ENCODE measurements around the gene WDR89.

The WDR89 gene, protein sequence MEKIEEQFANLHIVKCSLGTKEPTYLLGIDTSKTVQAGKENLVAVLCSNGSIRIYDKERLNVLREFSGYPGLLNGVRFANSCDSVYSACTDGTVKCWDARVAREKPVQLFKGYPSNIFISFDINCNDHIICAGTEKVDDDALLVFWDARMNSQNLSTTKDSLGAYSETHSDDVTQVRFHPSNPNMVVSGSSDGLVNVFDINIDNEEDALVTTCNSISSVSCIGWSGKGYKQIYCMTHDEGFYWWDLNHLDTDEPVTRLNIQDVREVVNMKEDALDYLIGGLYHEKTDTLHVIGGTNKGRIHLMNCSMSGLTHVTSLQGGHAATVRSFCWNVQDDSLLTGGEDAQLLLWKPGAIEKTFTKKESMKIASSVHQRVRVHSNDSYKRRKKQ

DNA sequence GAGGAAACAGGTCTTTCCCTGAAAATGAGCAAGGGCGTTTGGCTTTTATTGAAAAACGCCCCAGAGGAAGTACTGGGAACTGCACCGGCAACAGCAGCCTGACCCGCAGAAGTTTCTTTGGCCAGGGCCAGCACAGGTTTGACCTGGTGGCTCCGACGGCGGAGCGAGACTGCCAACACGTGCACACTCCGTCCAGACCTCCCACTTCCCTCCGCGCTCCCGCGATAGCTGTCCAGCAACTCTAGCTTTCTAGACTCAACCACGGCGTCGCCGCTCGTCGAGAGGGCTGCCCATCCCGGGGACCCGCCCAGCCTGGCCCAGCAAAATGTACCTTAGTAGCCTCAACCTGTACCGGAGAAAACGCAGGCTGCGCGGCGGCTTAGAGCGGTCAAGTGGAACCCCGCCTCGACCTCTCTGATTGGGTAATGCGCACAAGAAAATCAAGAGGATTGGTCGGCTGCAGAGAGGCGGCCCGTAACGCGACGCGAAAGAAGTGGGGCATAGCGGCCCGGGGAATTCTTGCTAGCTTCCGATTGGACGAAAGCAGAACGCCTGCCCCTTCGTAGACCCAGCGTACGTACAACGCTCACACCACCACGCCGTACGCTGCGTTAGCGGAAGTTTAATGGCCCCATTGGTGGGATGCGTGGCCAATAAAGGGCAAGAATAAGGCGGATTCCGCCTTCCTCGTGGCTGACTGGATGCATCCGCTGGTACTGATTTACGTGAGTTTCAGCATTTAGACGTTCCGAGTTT lies at the start of gene WDR89:
WDR89 (minus strand) TSS at position 399 of the 756 bp plus-strand sequence. CDS start 41,929 bp downstream, outside the sequence.
- Histone ChIP-seq H3K4me1 (ENCODE audit: control insufficient read depth, insufficient read depth, low read length) (peaks cover 3% of the 10 kb centered on the region), H3K9ac (ENCODE audit: low read length) (peak within 1 kb of the TSS; percentile 28), H3K27ac (ENCODE audit: low read depth, low read length) (peak within 1 kb of the TSS; percentile 97), H3K36me3 (ENCODE audit: control insufficient read depth, insufficient read depth, low read length) (no peaks in the 10 kb centered on the region), H3K4me3 (ENCODE audit: low read length) (peak within 1 kb of the TSS; percentile 90), H3K27me3 (ENCODE audit: control insufficient read depth, insufficient read depth, low read length) (no peaks in the 10 kb centered on the region)

DNA sequence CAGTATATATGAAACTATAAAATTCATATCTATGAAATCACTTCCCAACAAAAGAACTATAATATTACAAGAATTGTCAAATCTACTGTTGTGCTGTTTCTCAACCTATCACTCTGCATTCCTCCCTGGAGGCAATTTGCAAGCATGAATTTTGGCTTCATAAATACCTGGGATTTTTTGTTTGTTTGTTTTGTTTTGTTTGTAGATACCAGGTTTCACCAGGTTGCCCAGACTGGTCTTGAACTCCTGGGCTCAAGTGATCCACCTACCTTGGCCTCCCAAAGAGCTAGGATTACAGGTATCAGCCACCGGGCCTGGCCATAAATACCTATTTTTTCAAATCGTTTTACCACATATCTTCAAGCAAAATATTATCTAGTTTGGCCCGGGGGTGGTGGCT lies 47.5 kb upstream of the WDR89 start:
- no peak overlapping the region for H3K4me3 ChIP-seq (ENCODE audit: low read length)
- H3K27me3 ChIP-seq (ENCODE audit: control insufficient read depth, insufficient read depth, low read length): no peaks in the 10 kb centered on the region
- H3K27ac ChIP-seq (ENCODE audit: low read depth, low read length): no peak overlapping the region
- H3K4me1 ChIP-seq (ENCODE audit: control insufficient read depth, insufficient read depth, low read length): no peaks in the 10 kb centered on the region
- H3K36me3 ChIP-seq (ENCODE audit: control insufficient read depth, insufficient read depth, low read length): no peaks in the 10 kb centered on the region
- H3K9ac ChIP-seq (ENCODE audit: low read length): no peak overlapping the region

DNA sequence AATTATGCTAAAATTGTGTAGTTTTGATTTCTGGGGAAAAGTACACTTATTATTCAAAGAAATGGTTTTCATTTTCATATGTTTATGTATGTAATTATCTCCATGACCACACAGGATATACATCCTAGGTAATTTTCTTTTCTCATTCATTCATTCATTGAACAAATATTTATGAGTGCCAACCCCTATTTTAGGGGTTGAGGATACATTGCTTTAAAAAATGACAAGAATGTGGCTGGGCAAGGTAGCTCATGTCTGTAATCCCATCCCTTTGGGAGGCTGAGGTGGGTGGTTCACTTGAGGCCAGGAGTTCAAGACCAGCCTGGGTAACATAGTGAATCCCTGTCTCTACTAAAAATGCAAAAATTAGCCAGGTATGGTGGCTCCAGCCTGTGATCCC lies 45.3 kb upstream of the WDR89 start:
- H3K9ac ChIP-seq (ENCODE audit: low read length): no peak overlapping the region
- H3K4me1 ChIP-seq (ENCODE audit: control insufficient read depth, insufficient read depth, low read length): no peaks in the 10 kb centered on the region
- no peaks in the 10 kb centered on the region for H3K27me3 ChIP-seq (ENCODE audit: control insufficient read depth, insufficient read depth, low read length)
- H3K4me3 ChIP-seq (ENCODE audit: low read length): no peak overlapping the region
- H3K36me3 ChIP-seq (ENCODE audit: control insufficient read depth, insufficient read depth, low read length): no peaks in the 10 kb centered on the region
- no peak overlapping the region for H3K27ac ChIP-seq (ENCODE audit: low read depth, low read length)

DNA sequence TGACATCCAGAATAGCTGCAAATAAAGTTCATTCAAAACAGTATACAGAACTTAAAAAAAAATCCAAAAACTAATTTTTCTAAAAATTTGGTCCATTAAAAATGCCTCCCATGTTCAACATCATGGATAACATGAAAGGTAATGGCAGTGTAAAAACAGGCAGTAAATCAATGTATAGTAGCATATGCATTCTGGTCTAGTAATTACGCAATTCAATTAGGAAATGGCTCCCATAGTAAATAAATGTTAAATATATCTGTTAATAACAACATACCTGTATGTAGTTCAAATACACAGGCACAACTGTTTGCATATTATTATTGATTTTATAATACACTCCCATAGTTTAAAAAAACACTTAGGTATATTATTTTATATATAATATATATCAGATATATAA lies 43.7 kb upstream of the WDR89 start:
- H3K4me1 ChIP-seq (ENCODE audit: control insufficient read depth, insufficient read depth, low read length): no peaks in the 10 kb centered on the region

DNA sequence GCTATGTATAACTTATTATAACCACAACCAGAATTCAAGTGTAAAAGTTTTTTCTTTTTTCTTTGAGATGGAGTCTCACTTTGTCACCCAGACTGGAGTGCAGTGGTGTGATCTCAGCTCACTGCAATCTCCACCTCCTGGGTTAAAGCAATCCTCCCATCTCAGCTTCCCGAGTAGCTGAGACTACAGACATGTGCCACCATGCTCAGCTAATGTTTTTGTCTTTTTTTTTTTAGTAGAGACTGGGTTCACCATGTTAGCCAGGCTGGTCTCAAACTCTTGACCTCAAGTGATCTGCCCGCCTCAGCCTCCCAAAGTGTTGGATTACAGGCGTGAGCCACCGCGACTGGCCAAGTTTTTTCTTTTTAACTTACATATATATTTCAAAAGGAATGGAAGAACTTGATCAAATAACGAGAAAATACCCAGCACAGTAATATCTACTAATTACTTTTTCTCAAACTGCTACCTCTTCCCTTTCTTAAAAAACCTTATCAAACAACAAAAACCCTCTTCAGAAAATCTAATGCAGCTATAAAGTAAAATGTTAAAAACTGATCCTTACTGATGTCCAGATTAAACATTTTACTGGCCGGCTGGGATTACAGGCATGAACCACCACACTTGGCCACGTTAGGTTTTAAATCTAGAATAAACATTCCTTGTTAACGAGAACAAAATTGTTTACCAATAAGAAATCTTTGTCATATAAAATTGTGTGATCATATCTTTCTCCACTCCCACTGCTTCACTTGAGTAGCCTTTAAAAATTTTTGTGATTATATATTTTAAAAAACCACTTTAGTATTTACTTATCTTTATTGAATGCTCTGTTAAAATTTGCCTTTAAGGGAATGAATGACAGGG lies 41.3 kb upstream of the WDR89 start:
- no peak overlapping the region for H3K4me3 ChIP-seq (ENCODE audit: low read length)
- no peaks in the 10 kb centered on the region for H3K4me1 ChIP-seq (ENCODE audit: control insufficient read depth, insufficient read depth, low read length)
- H3K27me3 ChIP-seq (ENCODE audit: control insufficient read depth, insufficient read depth, low read length): no peaks in the 10 kb centered on the region
- H3K27ac ChIP-seq (ENCODE audit: low read depth, low read length): no peak overlapping the region
- no peaks in the 10 kb centered on the region for H3K36me3 ChIP-seq (ENCODE audit: control insufficient read depth, insufficient read depth, low read length)
- no peak overlapping the region for H3K9ac ChIP-seq (ENCODE audit: low read length)

More for the DNA sequence above, 43.7 kb upstream of the WDR89 start:
- Histone ChIP-seq H3K36me3 (ENCODE audit: control insufficient read depth, insufficient read depth, low read length) (no peaks in the 10 kb centered on the region), H3K27ac (ENCODE audit: low read depth, low read length) (no peak overlapping the region), H3K27me3 (ENCODE audit: control insufficient read depth, insufficient read depth, low read length) (no peaks in the 10 kb centered on the region), H3K9ac (ENCODE audit: low read length) (no peak overlapping the region), H3K4me3 (ENCODE audit: low read length) (no peak overlapping the region)

DNA sequence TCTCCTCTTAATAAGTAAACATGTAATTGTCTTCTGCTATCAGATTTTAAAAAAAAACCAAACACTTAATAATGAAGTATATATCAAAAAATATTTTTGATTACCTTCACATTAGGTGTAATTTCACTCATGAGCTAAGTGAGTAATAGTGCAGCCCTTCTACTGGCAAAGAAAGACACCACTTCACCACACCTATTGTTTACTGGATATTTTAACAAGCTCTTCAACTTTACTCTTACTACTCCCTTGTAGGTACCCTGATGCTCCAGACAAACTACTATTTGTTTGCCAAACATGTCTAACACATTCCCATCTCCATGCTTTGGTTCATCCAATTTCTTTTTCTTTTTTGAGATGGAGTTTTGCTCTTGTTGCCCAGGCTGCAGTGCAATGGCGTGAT lies 36.9 kb upstream of the WDR89 start:
- Histone ChIP-seq H3K27ac (ENCODE audit: low read depth, low read length) (no peak overlapping the region), H3K4me1 (ENCODE audit: control insufficient read depth, insufficient read depth, low read length) (no peaks in the 10 kb centered on the region), H3K9ac (ENCODE audit: low read length) (no peak overlapping the region), H3K27me3 (ENCODE audit: control insufficient read depth, insufficient read depth, low read length) (no peaks in the 10 kb centered on the region), H3K4me3 (ENCODE audit: low read length) (no peak overlapping the region), H3K36me3 (ENCODE audit: control insufficient read depth, insufficient read depth, low read length) (no peaks in the 10 kb centered on the region)

DNA sequence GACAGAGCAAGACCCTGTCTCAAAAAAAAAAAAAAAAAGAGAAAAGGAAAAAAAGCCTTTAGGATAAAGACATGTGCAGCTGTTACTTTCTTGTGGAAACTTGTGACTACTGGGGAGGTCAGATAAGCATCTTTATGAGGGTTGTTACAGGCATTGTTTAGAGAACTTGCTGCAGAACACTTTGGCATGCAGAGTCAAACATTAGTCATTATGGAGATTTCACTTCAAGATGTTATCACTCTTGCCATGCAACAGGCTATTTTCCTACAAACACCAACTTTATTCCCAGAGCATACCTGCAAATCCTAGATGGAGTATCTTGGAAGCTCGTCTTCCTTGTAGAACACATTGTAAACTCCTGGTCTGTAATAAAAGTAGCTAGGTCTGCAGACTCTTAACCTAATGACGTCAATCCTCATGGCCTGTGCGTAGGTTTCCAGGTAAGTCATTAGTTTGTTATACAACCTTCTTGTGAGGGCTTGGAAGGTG lies 36.3 kb upstream of the WDR89 start:
- Histone ChIP-seq H3K4me3 (ENCODE audit: low read length) (no peak overlapping the region), H3K36me3 (ENCODE audit: control insufficient read depth, insufficient read depth, low read length) (no peaks in the 10 kb centered on the region), H3K4me1 (ENCODE audit: control insufficient read depth, insufficient read depth, low read length) (no peaks in the 10 kb centered on the region), H3K27me3 (ENCODE audit: control insufficient read depth, insufficient read depth, low read length) (no peaks in the 10 kb centered on the region), H3K27ac (ENCODE audit: low read depth, low read length) (no peak overlapping the region), H3K9ac (ENCODE audit: low read length) (no peak overlapping the region)

DNA sequence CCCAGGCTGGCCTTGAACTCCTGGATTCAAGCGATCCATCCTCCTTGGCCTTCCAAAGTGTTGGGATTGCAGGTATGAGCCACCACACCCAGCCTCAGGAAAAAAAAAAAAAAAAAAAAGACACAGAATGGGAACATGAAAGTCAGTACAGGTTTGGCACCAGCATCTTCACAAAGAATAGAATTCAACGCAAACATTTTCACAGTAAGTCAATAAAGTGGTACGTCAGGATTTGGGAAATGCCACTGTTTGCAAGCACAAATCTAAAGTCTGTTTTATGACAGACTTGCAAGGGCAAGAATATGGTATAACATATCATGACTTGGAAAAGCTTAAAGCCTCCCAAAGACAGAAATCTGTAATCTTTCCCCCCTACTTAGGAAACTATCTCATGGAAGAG lies 34.9 kb upstream of the WDR89 start:
- Histone ChIP-seq H3K27ac (ENCODE audit: low read depth, low read length) (no peak overlapping the region), H3K36me3 (ENCODE audit: control insufficient read depth, insufficient read depth, low read length) (no peaks in the 10 kb centered on the region), H3K4me1 (ENCODE audit: control insufficient read depth, insufficient read depth, low read length) (no peaks in the 10 kb centered on the region), H3K4me3 (ENCODE audit: low read length) (no peak overlapping the region), H3K27me3 (ENCODE audit: control insufficient read depth, insufficient read depth, low read length) (no peaks in the 10 kb centered on the region), H3K9ac (ENCODE audit: low read length) (no peak overlapping the region)

DNA sequence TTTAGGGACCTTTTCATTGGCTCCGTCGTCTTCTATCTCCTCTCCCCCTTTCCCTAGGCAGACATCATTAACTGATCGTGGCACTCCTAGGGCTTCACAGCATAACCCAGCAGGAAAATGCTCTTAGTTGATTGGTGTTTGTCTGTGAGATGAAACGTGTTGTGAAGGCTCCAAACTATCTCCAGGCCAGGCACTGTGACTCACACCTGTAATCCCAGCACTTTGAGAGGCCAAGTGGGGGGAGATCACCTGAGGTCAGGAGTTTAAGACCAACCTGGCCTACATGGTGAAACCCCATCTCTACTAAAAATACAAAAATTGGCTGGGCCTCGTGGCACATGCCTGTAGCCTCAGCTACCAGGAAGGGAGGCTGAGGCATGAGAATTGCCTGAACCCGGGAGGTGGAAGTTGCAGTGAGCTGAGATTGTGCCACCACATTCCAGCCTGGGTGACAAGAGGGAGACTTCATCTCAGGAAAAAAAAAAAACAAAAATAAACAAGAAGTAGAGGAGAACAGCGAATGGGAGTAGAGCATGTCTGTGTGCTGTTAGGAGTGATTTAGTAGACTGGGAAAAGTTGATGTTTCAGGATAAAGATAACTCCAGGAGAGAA lies 32.3 kb upstream of the WDR89 start:
- Histone ChIP-seq H3K27me3 (ENCODE audit: control insufficient read depth, insufficient read depth, low read length) (no peaks in the 10 kb centered on the region), H3K9ac (ENCODE audit: low read length) (no peak overlapping the region), H3K27ac (ENCODE audit: low read depth, low read length) (no peak overlapping the region), H3K36me3 (ENCODE audit: control insufficient read depth, insufficient read depth, low read length) (no peaks in the 10 kb centered on the region), H3K4me3 (ENCODE audit: low read length) (no peak overlapping the region), H3K4me1 (ENCODE audit: control insufficient read depth, insufficient read depth, low read length) (no peaks in the 10 kb centered on the region)

DNA sequence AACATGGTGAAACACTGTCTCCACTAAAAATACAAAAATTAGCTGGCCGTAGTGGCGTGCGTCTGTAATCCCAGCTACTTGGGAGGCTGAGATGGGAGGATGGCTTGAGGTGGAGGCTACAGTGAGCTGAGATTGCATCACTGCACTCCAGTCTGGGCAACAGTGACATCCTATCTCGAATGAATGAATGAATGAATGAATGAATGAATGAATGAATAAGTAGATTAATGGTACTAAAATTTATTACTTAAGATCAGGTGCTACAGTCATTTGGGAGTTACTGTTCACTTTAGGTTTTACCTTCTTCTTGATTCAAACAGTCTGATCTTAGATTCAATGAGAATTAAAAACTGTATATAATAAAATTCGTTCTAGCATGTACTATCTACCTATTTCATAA lies 31.6 kb upstream of the WDR89 start:
- no peak overlapping the region for H3K9ac ChIP-seq (ENCODE audit: low read length)
- H3K4me1 ChIP-seq (ENCODE audit: control insufficient read depth, insufficient read depth, low read length): no peaks in the 10 kb centered on the region
- H3K27me3 ChIP-seq (ENCODE audit: control insufficient read depth, insufficient read depth, low read length): no peaks in the 10 kb centered on the region
- H3K27ac ChIP-seq (ENCODE audit: low read depth, low read length): no peak overlapping the region
- H3K36me3 ChIP-seq (ENCODE audit: control insufficient read depth, insufficient read depth, low read length): no peaks in the 10 kb centered on the region
- no peak overlapping the region for H3K4me3 ChIP-seq (ENCODE audit: low read length)

DNA sequence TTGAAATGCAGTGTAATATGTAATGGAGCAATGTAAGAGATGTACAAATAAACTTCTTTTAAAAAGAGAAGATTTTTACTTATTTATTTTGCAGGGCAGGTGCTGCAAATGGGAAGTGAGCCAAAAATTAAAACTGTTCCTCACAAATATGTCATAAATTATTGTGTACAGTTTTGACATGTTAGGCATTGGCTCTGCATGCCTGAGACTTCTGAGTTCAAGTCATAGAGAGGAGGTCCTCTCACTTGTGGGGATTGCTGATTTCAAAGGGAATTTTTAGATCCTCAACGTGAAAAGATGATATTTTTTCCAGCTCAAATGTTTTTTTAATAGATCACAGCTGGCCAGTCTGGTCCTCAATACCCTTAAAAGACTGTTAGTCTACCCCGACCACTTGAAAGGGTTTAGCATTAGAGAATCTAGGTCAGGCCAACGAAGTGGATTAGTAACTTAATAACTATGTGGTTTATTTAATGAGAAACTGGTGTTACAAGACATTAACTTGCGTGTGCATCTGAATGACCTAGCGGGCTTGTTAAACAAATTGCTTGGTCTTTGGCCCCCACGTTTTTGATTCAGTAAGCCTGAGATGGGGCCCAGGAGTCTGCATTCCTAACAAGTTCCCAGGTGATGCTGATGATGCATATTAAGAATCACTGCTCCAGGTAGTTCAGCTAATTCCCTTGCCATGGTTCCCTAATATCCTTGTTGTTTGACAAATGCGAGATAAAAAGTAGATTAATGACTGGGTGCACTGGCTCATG lies 30.9 kb upstream of the WDR89 start:
- Histone ChIP-seq H3K9ac (ENCODE audit: low read length) (no peak overlapping the region), H3K4me3 (ENCODE audit: low read length) (no peak overlapping the region), H3K27ac (ENCODE audit: low read depth, low read length) (no peak overlapping the region), H3K36me3 (ENCODE audit: control insufficient read depth, insufficient read depth, low read length) (no peaks in the 10 kb centered on the region), H3K4me1 (ENCODE audit: control insufficient read depth, insufficient read depth, low read length) (no peaks in the 10 kb centered on the region), H3K27me3 (ENCODE audit: control insufficient read depth, insufficient read depth, low read length) (no peaks in the 10 kb centered on the region)
